NT2/D1 (cell line): Measurements from ENCODE around the gene DBNDD2.

Experiments used
- SUZ12 ChIP-seq: IDR thresholded peaks from 2 replicates; pipeline ENCODE4 v1.6.1; 2011; ENCODE audit not compliant: insufficient read length, insufficient read depth; ENCODE audit errors: extremely low read depth
- YY1 ChIP-seq: IDR thresholded peaks from 2 replicates; pipeline ENCODE4 v1.6.1; 2011; ENCODE audit not compliant: insufficient read length, insufficient read depth
- ZNF274 ChIP-seq: IDR thresholded peaks from 2 replicates; pipeline ENCODE4 v1.6.1; 2011; ENCODE audit warnings: mild to moderate bottlenecking, low read depth, low read length

DNA sequence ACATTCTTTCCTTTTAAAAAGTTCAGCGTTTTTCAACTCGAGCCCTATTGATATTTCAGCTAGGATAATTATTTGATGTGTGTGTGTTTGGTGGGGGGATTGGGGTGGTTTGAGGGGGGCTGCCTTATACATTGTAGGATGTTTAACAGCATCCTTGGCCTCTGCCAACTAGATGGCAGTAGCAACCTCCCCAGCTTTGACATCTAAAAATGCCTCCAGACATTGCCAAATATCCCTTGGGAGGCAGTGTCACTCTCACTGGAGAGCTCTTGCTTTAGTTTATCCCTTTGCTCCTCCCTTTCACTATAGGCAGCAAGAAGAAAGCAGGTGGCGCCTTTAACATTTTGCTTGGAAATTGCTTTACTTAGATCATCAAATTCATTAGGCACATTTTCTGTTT, 15.4 kb upstream of the DBNDD2 start:
- TF ChIP-seq ZNF274 (no peak), SUZ12 (no peak), YY1 (no peak)
